SKM-1 treated with dmso at 0.1 percent for 144 hours (cell line): Measurements from ENCODE around the gene ALG10.
"Not testable (repeated sequence)": the region's sequence is repeated elsewhere in the genome, so short reads cannot be mapped to it uniquely, and the experiment has no call there.

Experiments used
- DNase-seq: peaks from one replicate; lab custom pipeline; 2025; ENCODE audit not compliant: unreplicated experiment; lab: John Stamatoyannopoulos, UW

ALG10 gene

GRCh38 chr12:34022079-34022830, at the start of gene ALG10:
Gene ALG10, plus strand, starts transcription at chr12:34022496. Its CDS starts 104 bp downstream, at chr12:34022600.
- peak; percentile 59 for DNase-seq

- not testable (repeated sequence) for DNase-seq
Measured at GRCh38 chr12:33972884-33973283, 49.4 kb upstream of the ALG10 start.

- no peak for DNase-seq
Measured at GRCh38 chr12:33977887-33978286, 44.4 kb upstream of the ALG10 start.

GRCh38 chr12:33988197-33988805, 34.0 kb upstream of the ALG10 start:
- DNase-seq: no peak

GRCh38 chr12:33988913-33989312, 33.4 kb upstream of the ALG10 start:
- DNase-seq: no peak

GRCh38 chr12:33994857-33995808, 27.2 kb upstream of the ALG10 start:
- no peak for DNase-seq

GRCh38 chr12:34008835-34009234, 13.5 kb upstream of the ALG10 start:
- DNase-seq: not testable (repeated sequence)

GRCh38 chr12:34016361-34016760, 5.9 kb upstream of the ALG10 start:
- DNase-seq: no peak

- no peak for DNase-seq
Measured at GRCh38 chr12:34021071-34021470, 1.2 kb upstream of the ALG10 start.

- DNase-seq: not testable (repeated sequence)
Measured at GRCh38 chr12:34027661-34028060, 5.4 kb downstream of the ALG10 start.

- DNase-seq: no peak
Measured at GRCh38 chr12:34030591-34030990, 8.3 kb downstream of the ALG10 start.

- no peak for DNase-seq
Measured at GRCh38 chr12:34033628-34034296, 11.5 kb downstream of the ALG10 start.

GRCh38 chr12:34038357-34038756, 16.1 kb downstream of the ALG10 start:
- DNase-seq: not testable (repeated sequence)

- DNase-seq: no peak
Measured at GRCh38 chr12:34046570-34046969, 24.3 kb downstream of the ALG10 start.

- DNase-seq: not testable (repeated sequence)
Measured at GRCh38 chr12:34047855-34048254, 25.6 kb downstream of the ALG10 start.

- no peak for DNase-seq
Measured at GRCh38 chr12:34048714-34049113, 26.4 kb downstream of the ALG10 start.

- DNase-seq: no peak
Measured at GRCh38 chr12:34051486-34051885, 29.2 kb downstream of the ALG10 start.

GRCh38 chr12:34054938-34055337, 32.6 kb downstream of the ALG10 start:
- no peak for DNase-seq
